HEK293 (cell line): ENCODE measurements around the gene GRN.
"Not testable (repeated sequence)": the region's sequence is repeated elsewhere in the genome, so short reads cannot be mapped to it uniquely, and the experiment has no call there.

Experiments used
- CTCF ChIA-PET: fragments of 350-600 bp; formaldehyde crosslinking; extraction: SDS; loops from one replicate; lab custom pipeline; 2021; ENCODE audit warnings: antibody characterized with exemption; lab: Yijun Ruan, JAX
- POLR2A ChIA-PET: fragments of 300-600 bp; formaldehyde crosslinking; extraction: SDS; loops from one replicate; lab custom pipeline; 2020; ENCODE audit warnings: antibody characterized with exemption, inconsistent platforms; lab: Yijun Ruan, JAX
- H3K27ac ChIP-seq: fragments of 200-500 bp; sonication (Bioruptor generic); 2 replicates; pipeline ENCODE4 v1.5.1; 2014; ENCODE audit warnings: low read depth, low read length, control low read depth, inconsistent platforms; ENCODE audit errors: extremely low read depth
- H3K36me3 ChIP-seq, 2 experiments: fragments of 200-500 bp in 1 of 2; sonication (Bioruptor generic) in 1 of 2; 1 replicate in 1 of 2; 2 replicates in 1 of 2; pipeline ENCODE4 v1.5.1; 2014 to 2017; ENCODE audit warnings: inconsistent platforms in 2 of 2, low read length in 2 of 2; ENCODE audit not compliant: control insufficient read depth in 2 of 2, insufficient read depth in 1 of 2
- H3K4me1 ChIP-seq: fragments of 200-500 bp; sonication (Bioruptor generic); 2 replicates; pipeline ENCODE4 v1.5.1; 2014; ENCODE audit warnings: mild to moderate bottlenecking, low read length, inconsistent platforms; ENCODE audit not compliant: control insufficient read depth, insufficient read depth
- H3K4me3 ChIP-seq: 2 replicates; pipeline ENCODE4 v1.5.1; 2011; ENCODE audit warnings: low read depth, mild to moderate bottlenecking, control low read depth, low read length, moderate library complexity
- H3K9me3 ChIP-seq: fragments of 200-500 bp; sonication (Bioruptor generic); 2 replicates; pipeline ENCODE4 v1.5.1; 2014; ENCODE audit warnings: low read depth, low read length, inconsistent platforms; ENCODE audit not compliant: control insufficient read depth, insufficient read depth
- FEZF1 ChIP-seq: fragments of 450-650 bp; formaldehyde crosslinking; IDR thresholded peaks from 2 replicates; pipeline ENCODE4 v1.5.1; 2016; ENCODE audit warnings: missing biosample characterization, missing genetic modification characterization
- PRDM10 ChIP-seq: fragments of 450-650 bp; formaldehyde crosslinking; IDR thresholded peaks from 2 replicates; pipeline ENCODE4 v1.5.1; 2016; ENCODE audit warnings: missing biosample characterization, missing genetic modification characterization
- REPIN1 ChIP-seq: fragments of 450-650 bp; formaldehyde crosslinking; IDR thresholded peaks from 2 replicates; pipeline ENCODE4 v1.5.1; 2017; ENCODE audit warnings: missing biosample characterization, missing genetic modification characterization, low read depth
- SCRT2 ChIP-seq: fragments of 450-650 bp; formaldehyde crosslinking; IDR thresholded peaks from 2 replicates; pipeline ENCODE4 v1.5.1; 2016; ENCODE audit warnings: missing biosample characterization, missing genetic modification characterization
- TCF7L2 ChIP-seq: IDR thresholded peaks from 2 replicates; pipeline ENCODE4 v1.6.1; 2011; ENCODE audit warnings: low read depth, mild to moderate bottlenecking, inconsistent platforms, low read length, moderate library complexity, borderline replicate concordance
- ZBTB17 ChIP-seq: fragments of 450-650 bp; formaldehyde crosslinking; IDR thresholded peaks from 2 replicates; pipeline ENCODE4 v1.5.1; 2016; ENCODE audit warnings: missing biosample characterization, missing genetic modification characterization
- ZBTB21 ChIP-seq: fragments of 450-650 bp; formaldehyde crosslinking; IDR thresholded peaks from 2 replicates; pipeline ENCODE4 v1.5.1; 2017; ENCODE audit warnings: missing biosample characterization, missing genetic modification characterization
- ZBTB6 ChIP-seq: fragments of 450-650 bp; formaldehyde crosslinking; IDR thresholded peaks from 2 replicates; pipeline ENCODE4 v1.5.1; 2017; ENCODE audit warnings: missing biosample characterization, missing genetic modification characterization
- ZBTB8A ChIP-seq: fragments of 450-650 bp; formaldehyde crosslinking; IDR thresholded peaks from 2 replicates; pipeline ENCODE4 v1.5.1; 2016; ENCODE audit warnings: missing biosample characterization, missing genetic modification characterization
- ZIC2 ChIP-seq: fragments of 450-650 bp; formaldehyde crosslinking; IDR thresholded peaks from 2 replicates; pipeline ENCODE4 v1.5.1; 2016; ENCODE audit warnings: missing biosample characterization, missing genetic modification characterization
- ZNF155 ChIP-seq: fragments of 450-650 bp; formaldehyde crosslinking; IDR thresholded peaks from 2 replicates; pipeline ENCODE4 v1.5.1; 2016; ENCODE audit warnings: missing biosample characterization, missing genetic modification characterization
- ZNF341 ChIP-seq: fragments of 450-650 bp; formaldehyde crosslinking; IDR thresholded peaks from 2 replicates; pipeline ENCODE4; 2016; ENCODE audit warnings: low read depth, missing biosample characterization, missing genetic modification characterization
- ZNF366 ChIP-seq: fragments of 450-650 bp; formaldehyde crosslinking; conservative IDR thresholded peaks from 2 replicates; pipeline ENCODE4 v1.5.1; 2016; ENCODE audit warnings: missing biosample characterization, missing genetic modification characterization
- ZNF529 ChIP-seq: fragments of 450-650 bp; formaldehyde crosslinking; IDR thresholded peaks from 2 replicates; pipeline ENCODE4 v1.5.1; 2017; ENCODE audit warnings: missing genetic modification characterization, missing biosample characterization; ENCODE audit not compliant: insufficient replicate concordance
- ZNF571 ChIP-seq: fragments of 450-650 bp; formaldehyde crosslinking; IDR thresholded peaks from 2 replicates; pipeline ENCODE4 v1.5.0; 2017; ENCODE audit warnings: missing biosample characterization, missing genetic modification characterization
- ZNF623 ChIP-seq: fragments of 450-650 bp; formaldehyde crosslinking; IDR thresholded peaks from 2 replicates; pipeline ENCODE4 v1.5.1; 2016; ENCODE audit warnings: missing biosample characterization, missing genetic modification characterization
- ZNF660 ChIP-seq: fragments of 450-650 bp; IDR thresholded peaks from 2 replicates; pipeline ENCODE4 v1.5.1; 2018; ENCODE audit warnings: missing biosample characterization, mild to moderate bottlenecking, missing genetic modification characterization
- ZSCAN5A ChIP-seq: fragments of 450-650 bp; formaldehyde crosslinking; IDR thresholded peaks from 2 replicates; pipeline ENCODE4 v1.5.1; 2016; ENCODE audit warnings: missing biosample characterization, missing genetic modification characterization

Gene GRN

GRCh38 chr17:44367231-44367979 is 22.3 kb downstream of the GRN start:
- no peaks in the 10 kb centered on the region for H3K9me3 ChIP-seq
- H3K4me3 ChIP-seq: no peak overlapping the region
- H3K36me3 ChIP-seq: no peaks in the 10 kb centered on the region
- TF ChIP-seq PRDM10 (no peak), ZNF623 (peak; percentile 87)
- ChIA-PET CTCF (interaction anchor here (0.6 to 2.6 kb wide), 7 partner anchors 8 to 159 kb away, joined by 3 to 19 read pairs (median 5); no protein-coding TSS in a partner anchor), POLR2A (interaction anchor here (1.4 kb wide), 1 partner anchor 9 kb away, joined by 3 read pairs; no protein-coding TSS in a partner anchor)
- peaks cover 5% of the 10 kb centered on the region for H3K4me1 ChIP-seq
- no peak overlapping the region for H3K27ac ChIP-seq

- TF ChIP-seq ZBTB8A (tag by site-specific recombination): peak; percentile 36; the same call in 1 of the 2 replicates
- H3K36me3 ChIP-seq, H3K4me3 ChIP-seq, H3K4me1 ChIP-seq, H3K9me3 ChIP-seq, H3K27ac ChIP-seq: not testable (repeated sequence)
- CTCF ChIA-PET: interaction anchor here (1.1 to 2.6 kb wide), 3 partner anchors 7 to 154 kb away, joined by 3 to 19 read pairs (median 7); no protein-coding TSS in a partner anchor
- POLR2A ChIA-PET: interaction anchor here (1.0 to 1.4 kb wide), 2 partner anchors 11 to 54 kb away, joined by 3 read pairs; no protein-coding TSS in a partner anchor
Observed at GRCh38 chr17:44368391-44369243, 23.5 kb downstream of the GRN start.

GRCh38 chr17:44369414-44370023 is 24.4 kb downstream of the GRN start:
- H3K4me3 ChIP-seq, H3K27ac ChIP-seq, H3K36me3 ChIP-seq: not testable (repeated sequence)
- POLR2A ChIA-PET: interaction anchor here (1.0 to 1.5 kb wide), 3 partner anchors 11 to 149 kb away, joined by 3 to 4 read pairs (median 4); no protein-coding TSS in a partner anchor
- TF ChIP-seq ZBTB17 (tag by site-specific recombination) (0 out of 2 replicates have a peak, but pooled peaks have one; percentile 23), FEZF1 (tag by site-specific recombination) (peak; percentile 95), ZIC2 (tag by site-specific recombination) (peak; percentile 81), ZNF341 (peak; percentile 35; the same call in 1 of the 2 replicates)
- TF ChIP-seq, all 188 proteins: peak for 4; not testable (repeated sequence) for 184
- not testable (repeated sequence) for H3K9me3 ChIP-seq, H3K4me1 ChIP-seq
- CTCF ChIA-PET: interaction anchor here (0.6 to 1.8 kb wide), 5 partner anchors 11 to 178 kb away, joined by 3 to 7 read pairs (median 3); no protein-coding TSS in a partner anchor

- Histone ChIP-seq H3K9me3 (no peaks in the 10 kb centered on the region), H3K36me3 (no peaks in the 10 kb centered on the region), H3K4me3 (no peak overlapping the region), H3K4me1 (no peaks in the 10 kb centered on the region), H3K27ac (no peak overlapping the region)
- ChIA-PET CTCF (interaction anchor here (1.0 to 1.6 kb wide), 4 partner anchors 9 to 41 kb away, joined by 3 to 7 read pairs (median 4); partner anchors contain the start of gene FAM171A2), POLR2A (interaction anchor here (0.7 kb wide), 1 partner anchor 27 kb away, joined by 3 read pairs; the partner anchor contains the start of gene GRN)
- TF ChIP-seq ZBTB21 (tag by site-specific recombination) (no peak), ZBTB6 (tag by site-specific recombination) (no peak), ZNF529 (tag by site-specific recombination) (no peak), SCRT2 (tag by site-specific recombination) (no peak), ZNF366 (tag by site-specific recombination) (no peak), ZNF660 (tag by site-specific recombination) (no peak), REPIN1 (tag by site-specific recombination) (no peak), ZNF155 (no peak), ZSCAN5A (tag by site-specific recombination) (no peak), ZNF571 (no peak), TCF7L2 (no peak)
Observed at GRCh38 chr17:44372036-44372435, 26.9 kb downstream of the GRN start.
